Activated CD4-positive, alpha-beta T cell treated with anti-CD3 and anti-CD28 coated beads for 48 hours (primary cell): Measurements from ENCODE around the gene SLFN12.
A peak's percentile ranks its signal among the peaks of the same experiment; 100 is the strongest.
"Not testable (repeated sequence)": the region's sequence is repeated elsewhere in the genome, so short reads cannot be mapped to it uniquely, and the experiment has no call there.

Experiments used
- DNase-seq: peaks from one replicate; pipeline ENCODE4 v3.0.0-alpha.2; 2020

Gene SLFN12

GRCh38 chr17:35407531-35407930, 24.8 kb downstream of the SLFN12 start:
- DNase-seq = no peak

- DNase-seq = no peak
Observed at GRCh38 chr17:35406568-35406967, 25.7 kb downstream of the SLFN12 start.

- no peak for DNase-seq
Observed at GRCh38 chr17:35404360-35404759, 27.9 kb downstream of the SLFN12 start.

- DNase-seq = not testable (repeated sequence)
Observed at GRCh38 chr17:35393783-35394182, 38.5 kb downstream of the SLFN12 start.

- DNase-seq = no peak
Observed at GRCh38 chr17:35390663-35391062, 41.6 kb downstream of the SLFN12 start.

- no peak for DNase-seq
Observed at GRCh38 chr17:35390156-35390555, 42.1 kb downstream of the SLFN12 start.

GRCh38 chr17:35387496-35387895, 44.8 kb downstream of the SLFN12 start:
- no peak for DNase-seq

- DNase-seq = no peak
Observed at GRCh38 chr17:35377706-35378105, 54.6 kb downstream of the SLFN12 start.

- no peak for DNase-seq
Observed at GRCh38 chr17:35377068-35377467, 55.2 kb downstream of the SLFN12 start.

- DNase-seq = no peak
Observed at GRCh38 chr17:35376245-35376644, 56.1 kb downstream of the SLFN12 start.

GRCh38 chr17:35374766-35375344, 57.4 kb downstream of the SLFN12 start:
- DNase-seq = no peak

- peak; percentile 70 for DNase-seq
Observed at GRCh38 chr17:35373984-35374765, 58.1 kb downstream of the SLFN12 start.

- peak; percentile 94 for DNase-seq
Observed at GRCh38 chr17:35373534-35373983, 58.7 kb downstream of the SLFN12 start, which contains the start of gene SLFN11. TSS of gene SLFN11 (minus strand) at chr17:35373621. CDS start at chr17:35363807, 9,814 bp downstream.

- DNase-seq = peak; percentile 36
Observed at GRCh38 chr17:35372846-35373533, 59.3 kb downstream of the SLFN12 start.

- DNase-seq = no peak
Observed at GRCh38 chr17:35371934-35372333, 60.4 kb downstream of the SLFN12 start.

GRCh38 chr17:35368081-35368830, 64.0 kb downstream of the SLFN12 start:
- peak; percentile 14 for DNase-seq

GRCh38 chr17:35361027-35361426, 71.3 kb downstream of the SLFN12 start:
- DNase-seq = no peak
